ENCODE results near the gene SPTBN1. TPM values are rescaled to one million over a fixed set of nuclear protein-coding genes. Genes with fewer than 3 reads are reported as not detected.
A peak's percentile ranks its signal among the peaks of the same experiment; 100 is the strongest.

Gene SPTBN1
- total RNA-seq, 1 donor from 2014 or later = 108 TPM

DNA sequence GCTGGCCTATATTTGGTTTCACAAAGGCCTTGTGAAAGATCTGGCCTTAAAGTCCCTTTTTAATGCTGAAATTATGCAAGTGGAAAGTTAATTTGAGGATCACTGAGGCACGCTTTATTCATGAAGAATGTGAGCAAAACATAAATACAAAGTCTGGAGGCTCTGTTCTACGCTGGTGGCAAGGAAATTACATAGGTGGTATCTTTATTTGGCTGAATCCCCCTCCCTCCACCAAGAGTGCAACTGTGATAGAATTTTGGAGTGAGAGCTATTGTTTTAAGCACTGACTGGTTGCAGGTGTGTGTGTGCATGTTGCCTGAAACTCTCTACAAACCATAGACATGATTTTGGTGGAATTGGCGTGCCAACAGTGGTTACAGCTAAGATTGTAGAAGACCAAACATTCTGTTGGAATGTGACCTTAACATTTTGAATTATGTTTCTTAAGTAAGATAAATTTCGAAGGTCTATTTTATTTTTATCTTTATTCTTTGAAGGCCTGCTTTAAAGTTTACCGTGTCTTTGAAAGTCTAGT, 114.3 kb downstream of the SPTBN1 start:
- DNase-seq (ENCODE audit: low spot score) = no peak
- ATAC-seq = no peak

DNA sequence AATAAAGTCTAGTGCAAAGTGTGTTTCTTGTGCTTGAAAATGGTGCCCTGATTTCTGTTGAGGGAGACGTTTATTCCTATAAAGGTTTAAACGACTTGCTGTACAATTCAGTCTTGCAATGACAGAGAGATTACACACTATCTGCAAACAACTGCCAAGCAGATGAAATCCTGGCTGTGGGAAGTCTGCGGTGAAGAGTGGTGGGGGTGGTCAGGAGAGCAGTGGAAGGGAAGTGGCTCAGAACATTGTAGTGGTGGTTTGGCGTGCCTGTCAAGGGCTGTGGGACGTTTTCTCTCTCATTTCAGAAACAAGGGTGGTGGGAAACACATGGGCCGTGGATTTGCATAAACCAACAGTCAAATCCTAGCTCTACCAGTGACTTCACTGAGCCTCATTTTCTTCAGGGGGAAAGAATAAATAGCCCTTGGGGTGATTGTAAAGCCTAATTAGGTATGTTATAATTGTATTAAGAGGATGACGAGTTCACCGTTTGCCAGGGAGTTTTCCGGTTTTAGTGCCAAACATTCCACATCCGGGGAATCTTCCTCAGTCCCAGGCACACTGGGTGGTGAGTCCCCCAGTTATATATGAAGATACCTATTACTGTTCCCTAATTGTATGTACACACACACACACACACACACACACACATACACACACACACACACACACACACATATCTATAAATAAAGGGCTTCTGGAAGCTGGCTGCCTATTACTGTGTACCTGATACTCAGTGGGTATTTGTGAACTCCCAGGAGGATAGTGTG, 115.0 kb downstream of the SPTBN1 start:
- ATAC-seq (peak; percentile 68), DNase-seq (ENCODE audit: low spot score) (peak; percentile 65)

DNA sequence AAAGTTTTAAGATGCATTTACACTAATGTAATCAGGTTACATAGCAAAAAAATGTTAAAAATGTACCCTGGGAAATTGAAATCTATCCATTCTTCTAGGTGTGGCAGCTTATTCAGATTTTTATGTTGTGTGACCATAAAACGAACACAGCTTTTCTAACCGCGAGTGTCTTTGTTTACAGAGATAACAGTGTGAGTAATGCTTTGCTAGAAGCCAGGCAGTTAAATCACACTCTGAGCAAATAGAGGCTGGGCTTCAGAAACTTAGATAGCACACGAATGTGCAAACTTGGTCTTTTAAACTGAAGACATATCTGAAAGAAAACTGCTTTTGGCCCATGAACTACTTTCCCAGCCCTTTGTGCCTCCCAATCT, 116.1 kb downstream of the SPTBN1 start:
- DNase-seq (ENCODE audit: low spot score) (no peak), ATAC-seq (peak; percentile 71)

- DNase-seq (ENCODE audit: low spot score) (no peak), ATAC-seq (no peak)
These were observed 116.8 kb downstream of the SPTBN1 start for GRCh38 chr2:54572636-54573536.

- ATAC-seq (no peak), DNase-seq (ENCODE audit: low spot score) (no peak)
These were observed 117.4 kb downstream of the SPTBN1 start for GRCh38 chr2:54573537-54573919.

DNA sequence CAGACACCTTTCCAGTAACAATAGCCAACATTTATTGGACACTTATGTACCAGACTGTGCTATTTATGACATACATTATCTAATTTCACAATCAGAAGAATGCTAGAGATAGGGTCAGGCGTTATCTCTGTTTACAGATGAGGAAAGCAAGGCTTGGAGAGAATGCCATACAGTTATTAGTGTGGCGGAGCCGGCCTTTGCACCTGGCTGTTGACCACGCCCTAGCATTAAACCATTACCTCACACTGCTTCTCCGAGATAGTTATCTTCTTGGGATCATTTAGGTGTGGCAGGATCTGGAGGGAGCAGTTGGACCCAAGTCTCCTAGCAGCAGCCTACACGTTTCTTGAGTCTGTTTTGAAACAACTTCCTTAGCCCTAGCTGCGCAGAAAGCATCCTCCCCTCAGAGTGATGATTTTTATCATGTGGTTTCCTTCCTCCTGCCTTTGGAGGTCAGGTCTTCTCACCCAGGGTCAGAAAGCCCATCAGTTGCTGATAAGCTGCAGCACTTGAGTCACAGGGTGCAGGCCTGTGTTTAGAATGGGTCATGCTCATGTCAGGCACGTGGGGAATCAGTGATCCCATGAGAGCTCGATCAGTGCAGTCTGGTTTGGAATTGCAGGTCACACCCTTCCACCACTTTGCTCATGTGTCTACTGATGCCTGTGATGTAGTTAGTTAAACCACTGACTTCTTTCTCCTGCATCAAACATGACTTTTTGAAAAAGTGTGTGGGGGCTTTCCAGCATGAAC, 118.2 kb downstream of the SPTBN1 start:
- peak; percentile 56 for ATAC-seq
- DNase-seq (ENCODE audit: low spot score) = no peak

DNA sequence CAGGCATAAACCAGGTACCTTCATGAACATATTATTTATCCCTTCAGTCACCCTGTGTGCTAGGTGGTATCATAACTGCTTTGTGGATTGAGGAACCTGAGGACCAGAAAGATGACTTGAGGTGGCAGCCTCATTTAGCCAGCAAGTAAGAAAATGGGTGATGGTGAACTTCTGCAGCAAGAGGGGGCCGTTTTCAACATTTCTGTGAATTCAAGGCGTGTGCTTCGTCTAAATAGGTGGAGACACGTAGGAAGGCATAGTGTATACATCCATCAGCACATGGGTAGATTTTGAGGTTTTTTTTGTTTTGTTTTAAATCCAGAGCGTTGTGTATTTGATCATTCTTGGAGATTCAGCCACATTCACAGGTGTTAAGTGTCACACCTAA, 118.7 kb downstream of the SPTBN1 start:
- no peak for ATAC-seq
- no peak for DNase-seq (ENCODE audit: low spot score)

- no peak for ATAC-seq
- no peak for DNase-seq (ENCODE audit: low spot score)
These were observed 119.3 kb downstream of the SPTBN1 start for GRCh38 chr2:54575379-54575888.

DNA sequence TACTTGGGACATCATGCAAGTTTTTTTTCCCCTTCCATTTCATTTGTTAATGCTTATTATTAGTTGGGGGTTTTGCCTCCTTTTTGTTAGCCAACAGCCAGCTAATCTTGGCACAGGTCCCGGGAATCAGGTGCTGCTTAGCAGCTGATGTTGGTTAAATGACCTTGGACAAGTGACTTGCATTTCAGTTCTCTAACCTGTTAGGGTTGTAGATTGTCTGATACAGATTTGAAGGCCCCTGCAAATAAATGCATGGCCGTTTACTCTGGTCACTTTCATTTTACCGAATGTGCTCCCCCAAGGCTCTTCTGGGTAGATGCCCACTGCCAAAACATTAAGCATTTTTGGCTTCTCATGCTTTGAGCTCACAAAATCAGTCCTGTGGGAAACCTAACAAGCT, 120.9 kb downstream of the SPTBN1 start:
- ATAC-seq = peak; percentile 43
- DNase-seq (ENCODE audit: low spot score) = peak; percentile 83

DNA sequence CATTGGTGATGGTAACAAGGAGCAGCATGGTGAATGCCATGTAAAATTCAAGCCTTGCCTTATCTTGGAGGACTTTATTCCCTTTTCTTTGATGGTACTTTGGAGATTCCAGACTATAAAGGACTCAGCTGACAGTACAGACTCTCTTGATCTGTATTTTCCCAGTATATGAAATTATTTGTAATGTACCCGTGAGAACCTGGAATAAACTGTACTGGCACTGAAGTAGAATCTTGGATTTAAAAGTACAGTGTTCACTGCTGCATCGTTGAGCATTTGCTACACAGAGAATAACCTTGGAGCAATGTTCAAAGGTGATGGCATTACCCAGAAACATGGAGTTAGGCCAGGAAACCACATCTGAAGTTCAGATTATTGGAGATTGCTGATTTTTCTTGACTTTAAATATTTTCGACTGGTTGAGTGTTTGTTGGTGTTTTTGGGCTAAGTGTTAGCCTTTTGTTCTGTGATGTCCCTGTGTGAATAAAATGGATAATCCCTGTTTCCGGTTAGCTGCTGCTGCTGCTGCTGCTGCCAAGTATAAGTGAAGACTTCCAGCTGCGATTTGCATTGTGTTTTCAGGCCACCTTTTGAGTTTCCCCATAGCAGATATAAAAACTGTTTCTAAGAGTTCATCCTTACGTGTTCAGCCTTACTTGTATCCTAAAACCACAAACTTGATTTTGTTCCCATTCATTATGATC, 122.0 kb downstream of the SPTBN1 start:
- DNase-seq (ENCODE audit: low spot score) (no peak), ATAC-seq (peak; percentile 48)

DNA sequence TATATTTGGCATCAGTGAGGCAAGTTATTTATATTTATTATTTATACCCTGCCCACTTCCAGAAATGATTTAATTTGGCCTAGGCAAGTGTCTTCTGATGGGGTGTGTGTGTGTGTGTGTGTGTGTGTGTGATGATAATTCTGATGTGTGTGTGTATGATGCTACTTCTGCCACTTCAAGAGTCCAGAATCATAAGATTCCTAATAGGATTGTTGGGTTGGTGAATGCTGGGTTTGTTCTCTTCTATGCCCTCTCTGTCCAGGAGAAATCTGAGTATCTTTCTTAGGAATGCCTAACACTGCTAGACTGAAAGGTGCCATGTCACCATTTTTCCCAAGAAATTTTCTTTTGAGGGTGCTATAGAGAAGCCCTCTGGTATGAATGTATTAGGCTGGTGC, 122.5 kb downstream of the SPTBN1 start:
- DNase-seq (ENCODE audit: low spot score) (no peak), ATAC-seq (no peak)

- ATAC-seq (peak; percentile 3), DNase-seq (ENCODE audit: low spot score) (no peak)
These were observed 123.0 kb downstream of the SPTBN1 start for GRCh38 chr2:54579061-54579681.

GRCh38 chr2:54579682-54580620, 123.8 kb downstream of the SPTBN1 start:
- ATAC-seq (peak; percentile 66), DNase-seq (ENCODE audit: low spot score) (no peak)

DNA sequence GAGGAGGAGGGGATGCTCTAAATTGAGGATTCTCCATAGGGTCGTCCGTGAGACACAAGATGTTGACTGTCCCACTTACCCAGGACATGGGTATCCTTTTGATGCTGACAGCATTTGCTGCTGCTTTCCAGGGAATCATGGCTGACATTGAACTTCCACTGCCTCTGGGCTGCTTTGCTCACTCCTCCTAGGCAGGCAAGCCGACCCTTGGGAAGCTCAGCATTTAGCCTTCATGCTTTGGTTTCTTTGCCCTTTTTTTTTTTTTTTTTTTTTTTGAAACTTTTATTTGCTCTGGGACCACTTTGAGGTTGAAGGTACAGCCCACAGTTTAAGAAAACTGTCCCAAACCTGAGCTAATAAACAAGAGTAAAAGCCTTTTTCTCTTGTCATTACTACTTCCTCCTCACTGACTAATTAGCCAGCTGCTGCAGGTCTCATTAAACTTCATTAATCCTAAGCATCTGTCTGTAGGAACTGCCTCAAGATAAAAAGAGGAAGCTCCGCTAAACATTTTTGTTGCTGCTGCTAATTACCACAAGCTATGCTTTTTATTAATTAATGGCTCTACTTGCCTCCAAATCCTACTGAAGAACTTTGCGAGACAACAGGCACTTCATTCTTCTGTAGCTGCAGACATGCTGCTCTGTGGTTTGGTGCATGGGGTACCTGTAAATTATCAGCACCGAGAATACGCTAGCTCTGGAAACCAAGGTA, 125.4 kb downstream of the SPTBN1 start:
- ATAC-seq = no peak
- no peak for DNase-seq (ENCODE audit: low spot score)

- DNase-seq (ENCODE audit: low spot score) (no peak), ATAC-seq (no peak)
These were observed 126.9 kb downstream of the SPTBN1 start for GRCh38 chr2:54582987-54583386.

GRCh38 chr2:54584598-54584997, 128.5 kb downstream of the SPTBN1 start:
- ATAC-seq = no peak
- DNase-seq (ENCODE audit: low spot score) = no peak

DNA sequence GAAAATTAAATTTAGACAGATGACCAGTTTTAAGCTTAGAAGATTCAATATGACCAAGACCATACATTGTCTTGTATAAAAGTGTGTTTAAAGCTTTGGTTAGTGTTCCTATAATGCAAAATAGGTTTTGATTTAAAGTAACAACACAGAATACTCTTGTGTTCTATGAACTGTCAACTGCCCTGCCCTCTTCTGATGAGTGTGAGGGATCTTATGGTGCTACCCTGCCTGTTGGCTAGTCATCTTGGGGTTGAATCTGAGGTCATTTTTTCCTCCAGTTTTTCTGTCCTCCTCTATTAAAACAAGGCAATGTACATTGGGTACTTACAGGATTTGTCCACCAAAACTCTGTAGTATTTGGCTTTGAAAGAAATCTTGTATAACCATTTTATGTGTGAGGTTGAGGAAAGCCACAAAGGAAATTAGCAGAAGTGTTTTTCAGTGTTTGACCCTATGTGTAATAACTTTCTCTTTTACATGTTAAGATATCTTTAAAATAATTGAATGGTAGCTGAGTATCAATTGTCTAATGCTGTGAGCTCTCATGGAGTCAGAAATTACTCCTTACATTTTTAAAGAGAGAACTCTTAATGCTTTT, 129.1 kb downstream of the SPTBN1 start:
- no peak for DNase-seq (ENCODE audit: low spot score)
- peak; percentile 8 for ATAC-seq

DNA sequence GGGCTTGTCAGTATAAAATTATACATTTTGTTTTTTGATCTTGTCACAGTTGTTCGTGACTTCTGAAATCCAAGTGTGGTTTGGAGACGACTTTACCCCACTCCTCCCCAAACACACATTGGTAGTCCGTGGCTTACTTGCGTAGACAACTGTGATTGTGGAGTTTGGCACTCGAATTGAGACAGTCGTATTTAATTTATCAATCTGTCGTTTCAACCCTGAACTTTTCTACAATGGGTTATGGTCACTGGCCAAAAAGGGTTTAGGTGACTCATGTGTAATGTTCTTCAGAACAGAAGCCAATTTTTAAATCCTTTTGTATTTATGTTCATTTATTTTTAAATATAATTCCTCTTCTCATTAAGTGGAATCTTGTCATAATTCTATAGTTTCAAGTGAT, 129.9 kb downstream of the SPTBN1 start:
- no peak for DNase-seq (ENCODE audit: low spot score)
- peak; percentile 70 for ATAC-seq
